Cardiac septum (tissue), 1 donor: Measurements from ENCODE around the gene CERK. TPM values are rescaled to one million over a fixed set of nuclear protein-coding genes. Genes with fewer than 3 reads are reported as not detected.

ENCODE experiments used
- DNase-seq: peaks from one replicate; pipeline ENCODE4 v3.0.0-alpha.2; 2020; ENCODE audit warnings: low spot score
- intact Hi-C: fragments of 100-400 bp; cut with DNase I; formaldehyde crosslinking; loops from one replicate; pipeline ENCODE4 v1.14.0; 2022
- total RNA-seq: library from RNA; stranded (reverse); fragmentation: NEBNext Ultra II Directional; extraction: Animal tissue kit (Norgen Biotek cat#: 25700); gene quantifications from one replicate; pipeline ENCODE4 v1.2.1, GENCODE V29; 2021
- donor health status: DM: no; HTN: no; CAD: no.

Gene CERK
- total RNA-seq, 1 donor from 2014 or later, result 60.0 TPM

DNA sequence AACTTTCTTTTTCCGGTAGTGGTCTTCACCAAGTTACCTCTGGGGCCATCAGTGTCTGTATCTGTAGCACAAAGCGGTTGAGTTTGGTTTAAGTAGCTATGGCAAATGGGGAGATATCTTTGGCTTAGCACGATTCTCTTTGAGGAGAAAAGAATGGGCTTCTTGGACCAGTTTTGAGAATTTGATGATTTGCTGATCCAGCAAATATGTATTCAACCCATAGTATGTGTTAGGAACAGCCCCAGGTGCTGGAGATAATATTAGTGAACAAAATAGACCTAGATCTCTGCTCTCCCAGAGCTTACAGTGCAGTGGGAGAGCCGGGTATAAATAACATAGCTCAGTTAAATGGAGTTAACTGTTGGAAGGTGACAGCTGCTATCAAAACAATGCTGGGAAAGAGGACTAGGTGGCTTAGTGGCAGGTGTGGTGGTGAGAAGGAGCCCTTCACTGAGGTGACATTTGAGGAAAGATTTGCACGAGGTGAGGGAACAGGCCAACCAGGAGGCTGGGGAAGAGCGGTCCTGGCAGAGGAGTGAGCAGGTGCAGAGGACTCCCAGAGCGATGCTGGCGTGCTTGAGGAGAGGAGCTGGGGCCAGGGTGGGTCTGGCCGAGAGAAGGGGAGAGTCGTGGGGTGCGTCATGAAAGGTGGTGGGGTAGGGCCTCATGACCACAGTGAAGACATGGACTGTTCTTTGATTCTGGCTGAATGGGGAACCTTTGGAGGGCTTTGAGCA lies 29.4 kb upstream of the CERK start:
- peak; percentile 41 for DNase-seq
- intact Hi-C loops, result loop anchor here (10.0 kb wide), 1 partner anchor 423 kb away; no protein-coding TSS in a partner anchor

- intact Hi-C loops, result loop anchor here (10.0 kb wide), 1 partner anchor 422 kb away; no protein-coding TSS in a partner anchor
- peak; percentile 19 for DNase-seq
Measured at GRCh38 chr22:46766611-46767010, 28.6 kb upstream of the CERK start.

- DNase-seq, result peak; percentile 22
- intact Hi-C loops, result loop anchor here (10.0 kb wide), 1 partner anchor 420 kb away; no protein-coding TSS in a partner anchor
Measured at GRCh38 chr22:46764779-46765485, 26.9 kb upstream of the CERK start.

- intact Hi-C loops, result loop anchor here (10.0 kb wide), 1 partner anchor 419 kb away; no protein-coding TSS in a partner anchor
- no peak for DNase-seq
Measured at GRCh38 chr22:46764140-46764680, 26.2 kb upstream of the CERK start.

GRCh38 chr22:46763051-46763705 lies 25.1 kb upstream of the CERK start:
- peak; percentile 76 for DNase-seq
- intact Hi-C loops, result loop anchor here (10.0 kb wide), 1 partner anchor 418 kb away; no protein-coding TSS in a partner anchor

GRCh38 chr22:46762238-46763050 lies 24.4 kb upstream of the CERK start, which contains the start of gene TBC1D22A:
Gene TBC1D22A (plus strand): TSS chr22:46762650. CDS start chr22:46762787, 137 bp downstream.
- DNase-seq, result peak; percentile 97

GRCh38 chr22:46761539-46762237 lies 23.6 kb upstream of the CERK start:
- intact Hi-C loops, result loop anchor here (10.0 kb wide), 1 partner anchor 417 kb away; no protein-coding TSS in a partner anchor
- no peak for DNase-seq

More at GRCh38 chr22:46762238-46763050, 24.4 kb upstream of the CERK start, which contains the start of gene TBC1D22A:
- intact Hi-C loops, result loop anchor here (10.0 kb wide), 1 partner anchor 418 kb away; no protein-coding TSS in a partner anchor

DNA sequence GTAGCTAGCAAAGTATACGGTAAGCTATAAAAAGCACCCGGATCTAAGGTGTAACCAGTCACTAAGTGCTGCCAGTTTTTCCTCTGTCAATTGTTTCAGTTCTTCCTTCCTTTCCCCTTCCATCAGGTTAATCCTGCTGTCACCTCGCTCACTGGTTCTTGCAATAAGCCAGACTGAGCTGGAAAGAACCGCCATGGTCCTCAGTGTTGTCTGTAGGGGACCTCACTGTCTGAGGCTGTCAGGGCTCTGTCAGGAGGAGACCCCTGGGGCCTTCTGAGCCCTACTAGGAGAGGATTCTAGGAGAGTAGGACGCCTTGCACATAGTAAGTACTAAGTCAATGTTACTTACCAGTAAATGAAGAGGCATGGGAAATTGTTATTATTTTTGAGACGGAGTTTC lies 23.0 kb upstream of the CERK start:
- intact Hi-C loops, result loop anchor here (10.0 kb wide), 1 partner anchor 416 kb away; no protein-coding TSS in a partner anchor
- no peak for DNase-seq

DNA sequence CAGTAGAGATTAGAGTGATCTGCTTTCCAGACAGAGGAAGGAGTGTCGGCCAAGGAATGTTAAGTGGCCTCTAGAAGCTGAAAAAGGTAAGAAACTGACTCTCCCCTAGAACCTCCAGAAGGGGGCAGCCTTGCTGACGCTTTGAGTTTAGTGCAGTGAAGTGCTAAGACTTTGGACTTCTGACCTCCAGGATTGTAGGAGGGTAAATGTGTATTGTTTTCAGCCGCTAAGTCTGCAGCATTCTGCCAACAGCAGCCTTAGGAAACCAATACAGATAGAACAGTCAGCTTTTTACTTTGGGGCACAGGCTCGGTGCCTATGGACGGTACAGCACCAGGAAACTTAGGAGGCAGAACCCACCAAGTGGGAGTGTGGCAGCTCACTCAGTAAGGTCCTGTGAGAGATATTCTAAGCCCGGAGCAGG lies 20.8 kb upstream of the CERK start:
- intact Hi-C loops, result loop anchor here (2.0 to 5.0 kb wide), 2 partner anchors 44 to 182 kb away; no protein-coding TSS in a partner anchor
- no peak for DNase-seq

DNA sequence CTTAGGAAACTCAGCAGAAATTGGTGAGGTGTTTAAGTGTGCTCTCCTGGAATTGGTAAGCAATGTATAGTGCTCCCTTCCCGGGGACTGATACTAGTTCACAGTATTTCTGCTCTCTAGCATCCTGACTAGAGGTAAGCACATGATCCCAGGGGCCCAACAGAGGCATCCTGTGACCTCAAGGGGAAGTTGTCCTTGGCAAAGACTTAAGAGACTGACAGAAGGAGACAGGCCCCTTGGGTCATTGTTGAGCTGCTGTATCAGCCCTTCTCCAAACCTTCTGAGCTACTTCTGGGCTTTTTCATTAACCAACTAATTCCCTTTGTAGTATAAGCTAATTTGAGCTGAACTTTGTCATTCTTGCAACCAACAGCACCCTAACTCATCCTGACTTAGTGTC lies 20.1 kb upstream of the CERK start:
- DNase-seq, result no peak
- intact Hi-C loops, result loop anchor here (2.0 to 5.0 kb wide), 2 partner anchors 45 to 181 kb away; no protein-coding TSS in a partner anchor

GRCh38 chr22:46757104-46757503 lies 19.1 kb upstream of the CERK start:
- no peak for DNase-seq
- intact Hi-C loops, result loop anchor here (5.0 kb wide), 1 partner anchor 180 kb away; no protein-coding TSS in a partner anchor

- intact Hi-C loops, result loop anchor here (5.0 kb wide), 1 partner anchor 179 kb away; no protein-coding TSS in a partner anchor
- DNase-seq, result no peak
Measured at GRCh38 chr22:46756097-46756496, 18.0 kb upstream of the CERK start.

DNA sequence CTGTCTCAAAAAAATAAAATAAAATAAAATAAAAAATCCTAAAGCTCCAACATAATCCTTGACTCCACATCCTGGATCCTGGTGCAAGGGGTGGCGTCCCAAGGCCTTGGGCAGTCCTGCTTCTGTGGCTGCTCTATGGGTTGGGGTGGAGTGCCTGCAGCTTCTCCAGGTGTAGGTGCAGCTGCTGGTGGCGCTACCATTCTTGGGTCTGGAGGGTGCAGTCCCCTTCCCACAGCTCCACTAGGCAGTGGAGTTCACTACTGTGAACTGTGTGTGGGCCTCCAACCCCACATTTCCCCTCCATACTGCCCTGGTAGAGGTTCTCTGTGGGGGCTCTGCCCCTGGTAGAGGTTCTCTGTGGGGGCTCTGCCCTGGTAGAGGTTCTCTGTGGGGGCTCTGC lies 17.5 kb upstream of the CERK start:
- intact Hi-C loops, result loop anchor here (5.0 kb wide), 1 partner anchor 178 kb away; no protein-coding TSS in a partner anchor
- no peak for DNase-seq

- no peak for DNase-seq
- intact Hi-C loops, result loop anchor here (5.0 kb wide), 1 partner anchor 178 kb away; no protein-coding TSS in a partner anchor
Measured at GRCh38 chr22:46754826-46755225, 16.8 kb upstream of the CERK start.

GRCh38 chr22:46754110-46754799 lies 16.2 kb upstream of the CERK start:
- intact Hi-C loops, result no loop called here

GRCh38 chr22:46753761-46754109 lies 15.7 kb upstream of the CERK start:
- no peak for DNase-seq
- intact Hi-C loops, result no loop called here

More at GRCh38 chr22:46754110-46754799, 16.2 kb upstream of the CERK start:
- DNase-seq, result peak; percentile 97

DNA sequence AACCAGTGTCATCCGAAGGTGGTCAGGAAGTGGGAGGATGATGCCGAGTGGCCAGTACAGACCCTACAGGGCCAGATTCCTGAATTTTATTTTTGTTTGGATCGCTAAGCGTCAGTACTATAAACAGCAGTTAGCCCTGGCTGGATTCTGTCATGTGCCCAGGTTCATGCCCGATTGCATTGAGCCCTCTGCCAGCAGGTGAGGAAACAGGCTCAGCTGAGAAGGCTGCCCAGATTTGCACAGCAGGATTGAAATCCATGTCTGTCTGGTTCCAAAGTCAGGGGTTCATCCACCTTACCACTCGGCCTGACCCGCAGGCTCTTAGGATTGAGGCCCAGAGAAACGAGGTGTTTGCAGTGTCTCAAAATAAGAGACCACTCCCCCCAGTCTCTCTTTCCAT lies 15.3 kb upstream of the CERK start:
- no peak for DNase-seq
- intact Hi-C loops, result no loop called here
